Measurements from ENCODE around the gene PRKCA.

DNA sequence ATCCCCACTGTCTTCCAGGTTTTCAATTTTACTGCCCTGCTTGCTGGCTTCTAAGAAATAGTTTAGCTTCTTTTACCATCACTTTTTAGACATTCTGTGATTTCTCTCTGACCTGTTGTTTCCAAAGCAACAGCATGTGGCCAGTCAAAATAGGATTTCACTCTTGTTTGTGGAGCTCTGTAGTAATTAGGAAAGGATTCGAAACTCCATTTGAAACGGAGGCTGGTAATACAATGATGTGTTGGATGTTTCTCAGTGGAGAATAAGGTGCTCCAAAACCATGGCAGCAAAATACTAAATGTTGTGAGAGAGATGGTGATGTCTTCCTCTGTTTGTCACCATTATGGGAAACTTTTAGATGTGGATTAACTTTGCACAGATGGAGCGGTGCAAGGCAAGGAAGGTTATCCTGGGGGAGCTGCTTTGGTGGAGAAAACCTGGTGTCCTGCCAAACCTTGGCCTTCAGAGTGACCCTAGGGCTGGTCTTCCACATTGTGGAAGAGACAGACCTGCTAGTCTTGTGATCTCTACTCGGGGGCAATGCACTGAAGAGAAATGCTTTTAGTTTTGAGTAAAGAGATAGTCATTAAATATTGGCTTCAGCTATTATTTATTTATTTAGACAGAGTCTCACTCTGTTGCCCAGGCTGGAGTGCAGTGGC lies 79.4 kb downstream of the PRKCA start:
- TF ChIP-seq, protein P1, sequence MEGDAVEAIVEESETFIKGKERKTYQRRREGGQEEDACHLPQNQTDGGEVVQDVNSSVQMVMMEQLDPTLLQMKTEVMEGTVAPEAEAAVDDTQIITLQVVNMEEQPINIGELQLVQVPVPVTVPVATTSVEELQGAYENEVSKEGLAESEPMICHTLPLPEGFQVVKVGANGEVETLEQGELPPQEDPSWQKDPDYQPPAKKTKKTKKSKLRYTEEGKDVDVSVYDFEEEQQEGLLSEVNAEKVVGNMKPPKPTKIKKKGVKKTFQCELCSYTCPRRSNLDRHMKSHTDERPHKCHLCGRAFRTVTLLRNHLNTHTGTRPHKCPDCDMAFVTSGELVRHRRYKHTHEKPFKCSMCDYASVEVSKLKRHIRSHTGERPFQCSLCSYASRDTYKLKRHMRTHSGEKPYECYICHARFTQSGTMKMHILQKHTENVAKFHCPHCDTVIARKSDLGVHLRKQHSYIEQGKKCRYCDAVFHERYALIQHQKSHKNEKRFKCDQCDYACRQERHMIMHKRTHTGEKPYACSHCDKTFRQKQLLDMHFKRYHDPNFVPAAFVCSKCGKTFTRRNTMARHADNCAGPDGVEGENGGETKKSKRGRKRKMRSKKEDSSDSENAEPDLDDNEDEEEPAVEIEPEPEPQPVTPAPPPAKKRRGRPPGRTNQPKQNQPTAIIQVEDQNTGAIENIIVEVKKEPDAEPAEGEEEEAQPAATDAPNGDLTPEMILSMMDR (IDR thresholded peaks at IDR 0.05; ENCODE audit: insufficient read depth, low read length): no peak
- no peak for TF ChIP-seq POLR2AphosphoS5 (IDR thresholded peaks at IDR 0.05; ENCODE audit: low read depth)
- no peak for TF ChIP-seq SPI1 (IDR thresholded peaks at IDR 0.05; ENCODE audit: borderline replicate concordance, low read depth)
- TF ChIP-seq GABPA (IDR thresholded peaks at IDR 0.05; ENCODE audit: low read depth): no peak

Data from HL-60 (cell line).